MCF 10A (cell line): ENCODE measurements around the gene NAPSA. TPM values are rescaled to one million over a fixed set of nuclear protein-coding genes. Genes with fewer than 3 reads are reported as not detected.
A peak's percentile ranks its signal among the peaks of the same experiment; 100 is the strongest.

Experiments
- BruUV-seq: library from RNA; stranded (reverse); fragments of 400-500 nt; replicated peaks from 2 replicates; lab custom pipeline; 2021; lab: Mats Ljungman, UMichigan
- CTCF ChIA-PET: fragments of 300-600 bp; sonication (Branson Sonifier 250); formaldehyde crosslinking; extraction: SDS; loops from one replicate; lab custom pipeline; 2021; ENCODE audit warnings: antibody characterized with exemption, inconsistent platforms; lab: Yijun Ruan, JAX
- POLR2A ChIA-PET: fragments of 300-600, 350-650 bp; sonication (Branson Sonifier 250); formaldehyde crosslinking; extraction: SDS; loops from one replicate; lab custom pipeline; 2020; ENCODE audit warnings: antibody characterized with exemption, inconsistent platforms; lab: Yijun Ruan, JAX
- DNase-seq: peaks from one replicate; pipeline ENCODE4 v3.0.0-alpha.2; 2018; ENCODE audit not compliant: unreplicated experiment
- H3K27ac Mint-ChIP-seq: one replicate; pipeline ENCODE4 v1.8.0; 2022; ENCODE audit warnings: mild to moderate bottlenecking, low read depth, mixed read lengths; ENCODE audit not compliant: unreplicated experiment
- H3K27me3 Mint-ChIP-seq: one replicate; pipeline ENCODE4 v1.8.0; 2022; ENCODE audit warnings: mixed read lengths; ENCODE audit not compliant: insufficient read depth, unreplicated experiment
- H3K36me3 Mint-ChIP-seq: one replicate; pipeline ENCODE4 v1.8.0; 2022; ENCODE audit warnings: mild to moderate bottlenecking, moderate library complexity, mixed read lengths; ENCODE audit not compliant: insufficient read depth, unreplicated experiment
- H3K4me1 Mint-ChIP-seq: one replicate; pipeline ENCODE4 v1.8.0; 2022; ENCODE audit warnings: mixed read lengths; ENCODE audit not compliant: insufficient read depth, unreplicated experiment
- H3K4me3 Mint-ChIP-seq: one replicate; pipeline ENCODE4 v1.8.0; 2022; ENCODE audit warnings: mild to moderate bottlenecking, moderate library complexity, mixed read lengths; ENCODE audit not compliant: unreplicated experiment
- H3K9me3 Mint-ChIP-seq: one replicate; pipeline ENCODE4 v1.8.0; 2022; ENCODE audit warnings: mixed read lengths; ENCODE audit not compliant: unreplicated experiment
- intact Hi-C: fragments of 100-400 bp; cut with micrococcal nuclease; formaldehyde crosslinking; loops from 2 replicates; pipeline ENCODE4 v1.14.1; 2022
- total RNA-seq: library from RNA; stranded (reverse); gene quantifications from 2 replicates; pipeline ENCODE4 v1.2.3, GENCODE V29; 2022
- TF ChIP-seq, protein P1 (sequence below): fragments of 200-600 bp; IDR thresholded peaks from one replicate; pipeline ENCODE4 v1.8.0; 2022; ENCODE audit warnings: antibody characterized with exemption, mild to moderate bottlenecking; ENCODE audit not compliant: unreplicated experiment

The NAPSA gene
- total RNA-seq, 1 experiment from 2014 or later: 0.51 TPM

DNA sequence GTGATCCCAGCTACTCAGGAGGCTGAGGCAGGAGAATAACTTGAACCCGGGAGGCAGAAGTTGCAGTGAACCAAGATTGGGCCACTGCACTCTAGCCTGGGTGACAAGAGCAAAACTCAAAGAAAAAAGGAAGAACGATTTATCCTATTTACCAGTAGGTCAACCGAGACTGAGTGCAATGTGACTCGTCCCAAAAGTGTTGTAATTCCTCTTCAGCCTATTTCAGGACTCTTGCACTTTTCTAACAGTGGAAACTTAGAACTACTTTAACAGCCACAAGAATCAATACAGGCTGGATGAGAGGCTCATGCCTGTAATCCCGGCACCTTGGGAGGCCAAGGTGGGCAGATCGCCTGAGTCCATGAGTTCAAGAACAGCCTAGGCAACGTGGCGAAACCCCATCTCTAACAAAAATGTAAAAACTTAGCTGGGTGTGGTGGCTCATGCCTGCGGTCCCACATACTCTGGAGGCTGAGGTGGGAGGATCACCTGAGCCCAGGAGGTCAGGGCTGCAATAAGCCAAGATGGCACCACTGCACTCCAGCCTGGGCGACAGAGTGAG lies 6.6 kb upstream of the NAPSA start:
- H3K4me1 Mint-ChIP-seq: peaks cover 8% of the 10 kb centered on the region
- CTCF ChIA-PET: interaction anchor here (0.5 to 1.0 kb wide), 2 partner anchors 69 to 89 kb away, joined by 3 read pairs; no protein-coding TSS in a partner anchor

GRCh38 chr19:50368649-50369570 lies 3.5 kb upstream of the NAPSA start:
- H3K27me3 Mint-ChIP-seq: no peaks in the 10 kb centered on the region
- no peaks in the 10 kb centered on the region for H3K36me3 Mint-ChIP-seq
- intact Hi-C loops: loop anchor here (1.0 to 5.0 kb wide), 5 partner anchors 45 to 554 kb away; no protein-coding TSS in a partner anchor
- ChIA-PET POLR2A (interaction anchor here (0.7 to 1.4 kb wide), 6 partner anchors 15 to 933 kb away, joined by 4 to 8 read pairs (median 4); partner anchors contain the start of genes JOSD2 and POLD1), CTCF (interaction anchor here (0.5 to 2.3 kb wide), 18 partner anchors 8 to 553 kb away, joined by 3 to 19 read pairs (median 4); partner anchors contain the start of gene NR1H2)
- H3K4me3 Mint-ChIP-seq: peak overlapping the region; percentile 89
- peak; percentile 91 for DNase-seq
- no TSS peak for BruUV-seq
- peaks cover 6% of the 10 kb centered on the region for H3K4me1 Mint-ChIP-seq
- peak overlapping the region; percentile 79 for H3K27ac Mint-ChIP-seq
- no peaks in the 10 kb centered on the region for H3K9me3 Mint-ChIP-seq
- TF ChIP-seq, protein P1, sequence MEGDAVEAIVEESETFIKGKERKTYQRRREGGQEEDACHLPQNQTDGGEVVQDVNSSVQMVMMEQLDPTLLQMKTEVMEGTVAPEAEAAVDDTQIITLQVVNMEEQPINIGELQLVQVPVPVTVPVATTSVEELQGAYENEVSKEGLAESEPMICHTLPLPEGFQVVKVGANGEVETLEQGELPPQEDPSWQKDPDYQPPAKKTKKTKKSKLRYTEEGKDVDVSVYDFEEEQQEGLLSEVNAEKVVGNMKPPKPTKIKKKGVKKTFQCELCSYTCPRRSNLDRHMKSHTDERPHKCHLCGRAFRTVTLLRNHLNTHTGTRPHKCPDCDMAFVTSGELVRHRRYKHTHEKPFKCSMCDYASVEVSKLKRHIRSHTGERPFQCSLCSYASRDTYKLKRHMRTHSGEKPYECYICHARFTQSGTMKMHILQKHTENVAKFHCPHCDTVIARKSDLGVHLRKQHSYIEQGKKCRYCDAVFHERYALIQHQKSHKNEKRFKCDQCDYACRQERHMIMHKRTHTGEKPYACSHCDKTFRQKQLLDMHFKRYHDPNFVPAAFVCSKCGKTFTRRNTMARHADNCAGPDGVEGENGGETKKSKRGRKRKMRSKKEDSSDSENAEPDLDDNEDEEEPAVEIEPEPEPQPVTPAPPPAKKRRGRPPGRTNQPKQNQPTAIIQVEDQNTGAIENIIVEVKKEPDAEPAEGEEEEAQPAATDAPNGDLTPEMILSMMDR: peak; percentile 83

More for the DNA sequence above, 6.6 kb upstream of the NAPSA start:
- Mint-ChIP-seq H3K4me3 (no peak overlapping the region), H3K27ac (no peak overlapping the region), H3K27me3 (no peaks in the 10 kb centered on the region), H3K9me3 (no peaks in the 10 kb centered on the region), H3K36me3 (peaks cover 16% of the 10 kb centered on the region)
- BruUV-seq: no TSS peak
- no peak for DNase-seq
- POLR2A ChIA-PET: interaction anchor here (1.2 kb wide), 1 partner anchor 12 kb away, joined by 3 read pairs; the partner anchor contains the start of gene POLD1
- TF ChIP-seq, protein P1: no peak
- intact Hi-C loops: no loop called here

DNA sequence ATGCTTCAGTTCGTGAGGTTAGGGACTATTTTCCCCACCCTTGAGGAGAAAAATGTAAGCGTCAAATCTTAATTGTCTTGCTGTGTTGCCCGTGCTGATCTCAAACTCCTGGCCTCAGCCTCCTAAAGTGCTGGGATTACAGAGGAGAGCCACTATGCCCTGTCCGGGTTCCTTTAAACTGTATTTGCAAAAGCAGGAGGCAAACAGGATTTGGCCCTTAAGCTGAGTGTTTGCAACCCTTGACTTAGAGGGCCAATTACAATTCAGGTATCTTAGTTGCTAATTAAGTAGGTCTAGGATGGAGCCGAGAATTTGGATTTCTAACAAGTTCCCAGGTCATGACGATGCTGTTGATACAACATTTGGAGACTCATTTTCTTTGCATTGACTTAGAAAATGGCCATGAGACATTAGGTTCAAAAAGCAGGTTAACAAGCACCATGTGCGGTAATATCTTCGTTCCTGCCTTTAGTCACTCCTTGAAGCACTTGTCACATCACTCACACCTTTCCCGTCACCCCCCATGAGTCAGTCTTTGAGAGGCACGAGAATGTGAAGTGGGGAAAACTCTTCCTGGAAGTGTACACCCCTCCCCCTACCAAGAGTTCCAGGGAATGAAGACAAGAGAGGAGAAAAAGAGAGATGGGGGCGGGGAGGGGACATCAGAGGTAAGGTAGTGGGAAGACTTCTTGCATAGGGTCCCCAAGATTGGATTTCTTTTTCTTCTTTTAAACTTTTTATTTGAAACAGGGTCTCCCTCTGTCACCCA lies 2.6 kb downstream of the NAPSA start:
- ChIA-PET POLR2A (interaction anchor here (1.4 kb wide), 1 partner anchor 22 kb away, joined by 4 read pairs; no protein-coding TSS in a partner anchor), CTCF (no interaction called here)
- peaks cover 11% of the 10 kb centered on the region for H3K27me3 Mint-ChIP-seq
- H3K4me3 Mint-ChIP-seq: no peak overlapping the region
- BruUV-seq: no TSS peak
- no peak overlapping the region for H3K27ac Mint-ChIP-seq
- intact Hi-C loops: no loop called here
- no peaks in the 10 kb centered on the region for H3K9me3 Mint-ChIP-seq
- TF ChIP-seq, protein P1: no peak
- peaks cover 4% of the 10 kb centered on the region for H3K4me1 Mint-ChIP-seq
- no peak for DNase-seq
- H3K36me3 Mint-ChIP-seq: no peaks in the 10 kb centered on the region
